ENCODE results near the gene NUDT16L1. TPM values are rescaled to one million over a fixed set of nuclear protein-coding genes. Genes with fewer than 3 reads are reported as not detected.
A peak's percentile ranks its signal among the peaks of the same experiment; 100 is the strongest.

The NUDT16L1 gene
- total RNA-seq, 4 donors from 2014 or later, result 19.9 to 32.7 (median 24.6) TPM

DNA sequence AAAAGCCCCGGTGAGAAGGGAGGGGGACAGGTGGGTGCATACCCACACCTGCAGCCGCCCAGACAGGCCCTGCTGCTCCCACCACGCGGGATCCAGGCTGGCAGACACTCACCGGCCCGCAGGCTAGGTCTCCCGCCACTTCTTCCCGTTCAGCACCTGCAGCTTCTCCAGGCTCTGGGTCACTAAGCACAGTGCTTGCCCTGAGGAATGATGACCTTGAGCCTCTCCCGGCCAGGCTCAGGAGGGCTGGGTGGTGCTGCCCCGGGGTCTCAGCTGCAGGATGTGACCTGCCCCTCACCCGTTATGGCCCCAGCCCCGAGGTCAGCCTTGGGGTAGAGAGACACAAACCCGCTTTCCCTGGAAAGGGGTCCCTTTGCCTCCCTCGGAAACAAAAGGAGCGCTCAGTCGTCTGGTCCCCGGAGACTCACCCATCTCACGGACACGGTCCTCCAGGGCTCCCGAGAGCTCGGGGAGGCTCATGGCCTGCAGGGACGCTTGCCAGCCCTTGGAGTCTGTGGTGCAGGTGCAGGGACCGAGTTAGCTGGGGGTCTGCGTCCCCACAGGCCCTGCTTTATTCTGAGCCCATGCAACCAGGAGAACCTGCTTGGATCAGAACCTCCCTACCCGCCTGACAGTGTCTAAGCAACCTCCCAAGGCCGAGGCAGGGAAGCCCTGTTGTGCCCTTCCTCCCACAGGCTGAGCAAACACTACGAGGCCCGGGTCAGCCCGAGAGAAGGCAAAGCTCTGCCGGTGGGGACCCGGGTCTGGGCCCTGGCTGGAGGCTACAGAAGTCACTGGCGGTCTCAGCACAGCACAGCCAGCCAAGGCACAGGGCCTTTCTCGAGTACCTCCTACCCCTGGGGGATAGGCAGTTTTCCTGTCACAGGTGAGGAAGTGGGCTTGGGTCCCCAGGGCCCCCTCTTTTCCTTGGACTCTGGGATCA, 3.8 kb downstream of the NUDT16L1 start:
- Histone ChIP-seq H3K27me3 (no peaks in the 10 kb centered on the region), H3K9me3 (no peaks in the 10 kb centered on the region), H3K4me1 (peaks cover 41% of the 10 kb centered on the region), H3K27ac (no peak overlapping the region), H3K4me3 (no peak overlapping the region), H3K36me3 (peaks cover 62% of the 10 kb centered on the region)
- peak in 1 of 2 donors; percentile 65 for DNase-seq (ENCODE audit: low spot score in 2 of 2)
- TF ChIP-seq EP300 (IDR thresholded peaks at IDR 0.05) (no peak), POLR2A (IDR thresholded peaks at IDR 0.05) (no peak), POLR2AphosphoS5 (IDR thresholded peaks at IDR 0.05) (no peak)
- TF ChIP-seq, protein P1, sequence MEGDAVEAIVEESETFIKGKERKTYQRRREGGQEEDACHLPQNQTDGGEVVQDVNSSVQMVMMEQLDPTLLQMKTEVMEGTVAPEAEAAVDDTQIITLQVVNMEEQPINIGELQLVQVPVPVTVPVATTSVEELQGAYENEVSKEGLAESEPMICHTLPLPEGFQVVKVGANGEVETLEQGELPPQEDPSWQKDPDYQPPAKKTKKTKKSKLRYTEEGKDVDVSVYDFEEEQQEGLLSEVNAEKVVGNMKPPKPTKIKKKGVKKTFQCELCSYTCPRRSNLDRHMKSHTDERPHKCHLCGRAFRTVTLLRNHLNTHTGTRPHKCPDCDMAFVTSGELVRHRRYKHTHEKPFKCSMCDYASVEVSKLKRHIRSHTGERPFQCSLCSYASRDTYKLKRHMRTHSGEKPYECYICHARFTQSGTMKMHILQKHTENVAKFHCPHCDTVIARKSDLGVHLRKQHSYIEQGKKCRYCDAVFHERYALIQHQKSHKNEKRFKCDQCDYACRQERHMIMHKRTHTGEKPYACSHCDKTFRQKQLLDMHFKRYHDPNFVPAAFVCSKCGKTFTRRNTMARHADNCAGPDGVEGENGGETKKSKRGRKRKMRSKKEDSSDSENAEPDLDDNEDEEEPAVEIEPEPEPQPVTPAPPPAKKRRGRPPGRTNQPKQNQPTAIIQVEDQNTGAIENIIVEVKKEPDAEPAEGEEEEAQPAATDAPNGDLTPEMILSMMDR (IDR thresholded peaks at IDR 0.05), result no peak
- WGBS, result 66% methylated on average over 13 of the region's 33 CpGs

DNA sequence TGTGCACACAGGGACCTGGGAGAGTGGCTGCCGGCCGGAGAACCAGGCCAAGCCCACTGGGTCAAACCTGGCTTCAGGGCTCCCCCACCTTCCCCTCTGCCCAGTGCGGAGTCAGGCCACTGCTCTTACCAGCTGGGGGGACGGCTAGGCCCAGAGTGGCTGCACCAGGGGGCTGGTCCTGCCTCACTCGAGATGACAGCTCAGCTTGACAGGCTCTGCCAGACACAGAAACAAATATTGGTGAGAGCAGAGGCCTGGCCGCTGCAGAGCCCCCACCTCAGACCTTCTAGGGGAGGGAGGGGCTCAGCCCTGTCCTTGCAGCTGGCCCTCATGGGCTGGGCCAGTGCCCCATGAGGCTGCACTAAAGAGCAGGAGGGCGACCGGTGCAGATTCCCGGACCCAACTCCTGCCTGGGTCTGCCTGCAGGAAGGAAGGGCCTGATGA, 4.5 kb downstream of the NUDT16L1 start:
- H3K36me3 ChIP-seq, result peaks cover 68% of the 10 kb centered on the region
- H3K27me3 ChIP-seq, result no peaks in the 10 kb centered on the region
- WGBS, result 100% methylated on average over 1 of the region's 9 CpGs
- no peak for DNase-seq (ENCODE audit: low spot score in 2 of 2)
- no peaks in the 10 kb centered on the region for H3K9me3 ChIP-seq
- H3K27ac ChIP-seq, result no peak overlapping the region
- H3K4me3 ChIP-seq, result no peak overlapping the region
- peaks cover 36% of the 10 kb centered on the region for H3K4me1 ChIP-seq
- TF ChIP-seq POLR2A (IDR thresholded peaks at IDR 0.05) (no peak), EP300 (IDR thresholded peaks at IDR 0.05) (no peak)
- TF ChIP-seq, protein P1 (IDR thresholded peaks at IDR 0.05), result no peak

DNA sequence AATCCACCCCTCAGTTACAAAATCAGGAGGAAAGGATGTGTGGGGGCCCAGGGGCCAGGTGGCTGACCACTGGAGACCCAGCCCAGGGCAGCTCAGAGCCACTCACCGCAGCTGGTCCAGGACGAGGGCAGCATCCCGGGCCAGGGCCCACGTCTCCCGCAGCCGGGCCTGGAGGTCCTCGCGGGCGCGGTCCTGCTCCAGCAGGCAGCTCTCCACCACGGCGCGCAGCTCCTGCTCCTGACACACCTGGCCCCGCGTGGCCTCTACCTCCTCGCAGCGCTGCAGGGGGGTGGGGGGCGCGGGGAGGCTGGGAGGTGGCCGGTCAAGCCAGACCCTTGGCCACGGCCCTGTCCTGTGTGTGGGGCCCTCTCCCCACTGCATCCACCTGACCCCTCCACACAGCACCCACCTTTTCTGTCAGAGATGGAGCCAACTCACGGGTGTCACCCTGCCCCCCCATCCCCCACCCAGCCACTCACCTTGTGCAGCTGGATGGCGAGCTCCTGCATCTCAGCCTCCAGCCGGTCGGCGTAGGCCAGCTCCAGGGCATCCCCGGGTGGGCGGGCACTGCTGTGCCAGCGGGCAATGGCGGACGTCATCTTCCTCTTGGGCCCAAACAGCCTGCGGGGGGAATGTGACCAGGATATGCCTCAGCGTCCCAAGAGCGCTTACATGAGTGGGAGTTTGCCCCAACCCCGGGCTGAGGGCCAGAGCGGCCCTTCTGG, 5.1 kb downstream of the NUDT16L1 start:
- DNase-seq (ENCODE audit: low spot score in 2 of 2), result no peak
- TF ChIP-seq EP300 (IDR thresholded peaks at IDR 0.05), result no peak
- TF ChIP-seq, protein P1 (IDR thresholded peaks at IDR 0.05), result no peak
- no peak for TF ChIP-seq POLR2AphosphoS5 (IDR thresholded peaks at IDR 0.05)
- no peak for TF ChIP-seq POLR2A (IDR thresholded peaks at IDR 0.05)
- WGBS, result 92% methylated on average over 11 of the region's 36 CpGs
- H3K27ac ChIP-seq, result no peak overlapping the region
- no peaks in the 10 kb centered on the region for H3K27me3 ChIP-seq
- H3K4me3 ChIP-seq, result no peak overlapping the region
- H3K9me3 ChIP-seq, result no peaks in the 10 kb centered on the region
- peaks cover 68% of the 10 kb centered on the region for H3K36me3 ChIP-seq
- peaks cover 32% of the 10 kb centered on the region for H3K4me1 ChIP-seq

DNA sequence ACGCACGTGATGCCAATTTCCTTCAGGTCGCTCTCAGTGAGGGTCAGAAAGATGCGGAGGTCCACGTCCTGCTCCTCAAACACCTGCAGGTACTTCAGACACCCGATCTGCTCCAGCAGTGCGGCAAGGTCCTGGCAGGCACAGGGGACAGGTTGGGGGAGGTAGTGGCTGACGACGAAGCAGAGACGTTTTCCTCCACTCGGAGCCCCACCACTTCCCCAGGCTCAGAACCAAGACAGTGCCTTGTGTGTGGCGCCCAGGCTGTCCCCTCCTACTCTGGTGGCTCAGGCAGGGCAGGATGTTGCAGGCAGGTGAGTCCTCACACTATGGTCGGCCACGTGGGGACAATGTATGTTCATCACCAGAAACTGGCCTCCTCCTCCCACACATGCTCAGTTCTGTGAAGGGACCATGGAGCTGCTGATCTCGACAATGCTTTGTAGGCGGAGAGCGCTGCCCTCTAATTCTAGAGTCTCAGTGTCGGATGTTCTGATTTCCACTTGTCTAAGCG, 5.7 kb downstream of the NUDT16L1 start:
- Histone ChIP-seq H3K9me3 (no peaks in the 10 kb centered on the region), H3K27me3 (no peaks in the 10 kb centered on the region), H3K36me3 (peaks cover 74% of the 10 kb centered on the region), H3K27ac (no peak overlapping the region), H3K4me3 (no peak overlapping the region), H3K4me1 (peaks cover 31% of the 10 kb centered on the region)
- WGBS, result 85% methylated on average over 16 of the region's 19 CpGs
- DNase-seq (ENCODE audit: low spot score in 2 of 2), result no peak
- TF ChIP-seq EP300 (IDR thresholded peaks at IDR 0.05) (no peak), POLR2AphosphoS5 (IDR thresholded peaks at IDR 0.05) (no peak), POLR2A (IDR thresholded peaks at IDR 0.05) (no peak)
- TF ChIP-seq, protein P1 (IDR thresholded peaks at IDR 0.05), result no peak
